ENCODE measurements around the gene C15orf61. TPM values are rescaled to one million over a fixed set of nuclear protein-coding genes. Genes with fewer than 3 reads are reported as not detected.

Gene C15orf61
- total RNA-seq, 1 donor from 2014 or later, result 7.2 TPM

- Histone ChIP-seq H3K9me3 (no peaks in the 10 kb centered on the region), H3K27ac (no peak overlapping the region), H3K27me3 (ENCODE audit: low read depth) (no peaks in the 10 kb centered on the region), H3K4me1 (no peaks in the 10 kb centered on the region), H3K36me3 (no peaks in the 10 kb centered on the region), H3K4me3 (no peak overlapping the region)
- TF ChIP-seq, protein P1, sequence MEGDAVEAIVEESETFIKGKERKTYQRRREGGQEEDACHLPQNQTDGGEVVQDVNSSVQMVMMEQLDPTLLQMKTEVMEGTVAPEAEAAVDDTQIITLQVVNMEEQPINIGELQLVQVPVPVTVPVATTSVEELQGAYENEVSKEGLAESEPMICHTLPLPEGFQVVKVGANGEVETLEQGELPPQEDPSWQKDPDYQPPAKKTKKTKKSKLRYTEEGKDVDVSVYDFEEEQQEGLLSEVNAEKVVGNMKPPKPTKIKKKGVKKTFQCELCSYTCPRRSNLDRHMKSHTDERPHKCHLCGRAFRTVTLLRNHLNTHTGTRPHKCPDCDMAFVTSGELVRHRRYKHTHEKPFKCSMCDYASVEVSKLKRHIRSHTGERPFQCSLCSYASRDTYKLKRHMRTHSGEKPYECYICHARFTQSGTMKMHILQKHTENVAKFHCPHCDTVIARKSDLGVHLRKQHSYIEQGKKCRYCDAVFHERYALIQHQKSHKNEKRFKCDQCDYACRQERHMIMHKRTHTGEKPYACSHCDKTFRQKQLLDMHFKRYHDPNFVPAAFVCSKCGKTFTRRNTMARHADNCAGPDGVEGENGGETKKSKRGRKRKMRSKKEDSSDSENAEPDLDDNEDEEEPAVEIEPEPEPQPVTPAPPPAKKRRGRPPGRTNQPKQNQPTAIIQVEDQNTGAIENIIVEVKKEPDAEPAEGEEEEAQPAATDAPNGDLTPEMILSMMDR (IDR thresholded peaks at IDR 0.05), result no peak
- no peak for DNase-seq
- no peak for ATAC-seq
- intact Hi-C loops (cut with DNase I), result no loop called here
Observed at GRCh38 chr15:67578020-67578600, 57.2 kb downstream of the C15orf61 start.

DNA sequence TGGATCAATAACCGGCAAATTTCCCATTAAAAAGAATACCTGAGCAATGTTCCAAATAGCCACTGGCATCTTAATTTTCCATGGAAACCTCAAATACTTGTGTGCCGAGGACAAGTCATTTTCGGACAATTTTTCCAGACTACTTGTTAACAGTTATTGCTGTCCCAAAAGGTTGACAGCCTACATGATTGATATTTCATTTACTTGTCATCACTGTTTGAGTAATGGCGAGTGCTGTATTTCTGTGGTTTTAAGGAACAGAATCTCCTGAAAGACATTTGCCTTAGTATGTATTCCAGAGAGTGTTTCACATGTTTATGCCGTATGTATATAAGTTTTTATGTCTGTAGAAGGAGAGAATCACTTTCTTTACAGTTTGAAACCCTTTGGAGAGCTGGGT, 58.2 kb downstream of the C15orf61 start:
- H3K27ac ChIP-seq, result no peak overlapping the region
- intact Hi-C loops (cut with DNase I), result no loop called here
- DNase-seq (no peak), ATAC-seq (no peak)
- no peaks in the 10 kb centered on the region for H3K27me3 ChIP-seq (ENCODE audit: low read depth)
- no peak overlapping the region for H3K4me3 ChIP-seq
- no peaks in the 10 kb centered on the region for H3K36me3 ChIP-seq
- TF ChIP-seq, protein P1 (IDR thresholded peaks at IDR 0.05), result no peak
- no peaks in the 10 kb centered on the region for H3K4me1 ChIP-seq
- no peaks in the 10 kb centered on the region for H3K9me3 ChIP-seq

Other genes starting within 250 kb of the C15orf61 start
- 25.5 TPM for gene MAP2K5, start 21.6 kb downstream of the C15orf61 start, total RNA-seq